Effector memory CD4-positive, alpha-beta T cell (primary cell): ENCODE results near the gene DUSP12.

Experiments used
- DNase-seq, 3 donors: peaks; one replicate each; pipeline ENCODE4 v3.0.0-alpha.2; 2020
- H3K27ac ChIP-seq: 2 replicates; pipeline ENCODE4 v1.7.0; 2013; ENCODE audit warnings: mild to moderate bottlenecking, low read length, moderate library complexity; ENCODE audit not compliant: insufficient read depth, poor library complexity, severe bottlenecking
- H3K27me3 ChIP-seq: replicated peaks from 2 replicates; pipeline ENCODE4 v1.7.0; 2013; ENCODE audit warnings: mild to moderate bottlenecking, low read length; ENCODE audit not compliant: insufficient read depth, control insufficient read depth, poor library complexity, severe bottlenecking
- H3K36me3 ChIP-seq: 2 replicates; pipeline ENCODE4 v1.7.0; 2013; ENCODE audit warnings: mild to moderate bottlenecking, low read length, moderate library complexity; ENCODE audit not compliant: control insufficient read depth, insufficient read depth
- H3K4me1 ChIP-seq: 2 replicates; pipeline ENCODE4 v1.7.0; 2013; ENCODE audit warnings: low read length, mild to moderate bottlenecking; ENCODE audit not compliant: control insufficient read depth, insufficient read depth, poor library complexity, severe bottlenecking
- H3K4me3 ChIP-seq: 2 replicates; pipeline ENCODE4 v1.7.0; 2013; ENCODE audit warnings: low read length, low read depth, mild to moderate bottlenecking; ENCODE audit not compliant: insufficient read depth, poor library complexity, severe bottlenecking
- H3K9me3 ChIP-seq: 2 replicates; pipeline ENCODE4 v1.7.0; 2013; ENCODE audit warnings: mild to moderate bottlenecking, low read length, moderate library complexity; ENCODE audit not compliant: control insufficient read depth

Gene DUSP12

DNA sequence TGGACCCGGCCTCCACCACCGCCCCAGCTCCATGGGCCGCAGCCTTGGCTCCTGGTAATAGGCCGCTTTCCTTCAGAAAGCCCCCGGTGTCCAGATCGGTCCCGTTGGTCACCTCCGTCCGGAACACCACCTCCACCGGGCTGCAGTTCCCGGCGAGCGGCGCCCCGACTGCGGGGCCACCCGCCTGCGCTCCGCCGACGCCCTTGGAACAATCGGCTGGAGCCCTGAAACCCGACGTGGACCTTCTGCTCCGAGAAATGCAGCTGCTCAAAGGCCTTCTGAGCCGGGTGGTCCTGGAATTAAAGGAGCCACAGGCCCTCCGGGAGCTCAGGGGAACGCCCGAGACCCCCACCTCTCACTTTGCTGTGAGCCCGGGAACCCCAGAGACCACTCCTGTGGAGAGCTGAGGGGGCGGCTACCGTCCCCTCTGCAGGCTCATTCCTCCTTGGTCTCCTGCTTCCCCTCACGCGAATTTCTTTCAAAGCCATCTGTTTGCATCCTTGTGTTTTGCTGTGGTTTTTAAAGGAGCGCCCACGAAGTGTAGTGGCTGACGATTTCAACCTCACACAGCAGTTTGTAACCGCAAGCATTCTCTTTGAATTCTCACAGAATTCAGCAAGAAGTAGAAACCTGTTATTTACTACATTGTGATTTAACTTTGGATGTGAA is 22.2 kb upstream of the DUSP12 start:
- Histone ChIP-seq H3K27me3 (no peaks in the 10 kb centered on the region), H3K4me1 (peaks cover 10% of the 10 kb centered on the region), H3K9me3 (no peaks in the 10 kb centered on the region), H3K4me3 (peak overlapping the region; percentile 84), H3K27ac (peak overlapping the region; percentile 67), H3K36me3 (no peaks in the 10 kb centered on the region)
- peak; percentile 17 to 20 (median 18) for DNase-seq

DNA sequence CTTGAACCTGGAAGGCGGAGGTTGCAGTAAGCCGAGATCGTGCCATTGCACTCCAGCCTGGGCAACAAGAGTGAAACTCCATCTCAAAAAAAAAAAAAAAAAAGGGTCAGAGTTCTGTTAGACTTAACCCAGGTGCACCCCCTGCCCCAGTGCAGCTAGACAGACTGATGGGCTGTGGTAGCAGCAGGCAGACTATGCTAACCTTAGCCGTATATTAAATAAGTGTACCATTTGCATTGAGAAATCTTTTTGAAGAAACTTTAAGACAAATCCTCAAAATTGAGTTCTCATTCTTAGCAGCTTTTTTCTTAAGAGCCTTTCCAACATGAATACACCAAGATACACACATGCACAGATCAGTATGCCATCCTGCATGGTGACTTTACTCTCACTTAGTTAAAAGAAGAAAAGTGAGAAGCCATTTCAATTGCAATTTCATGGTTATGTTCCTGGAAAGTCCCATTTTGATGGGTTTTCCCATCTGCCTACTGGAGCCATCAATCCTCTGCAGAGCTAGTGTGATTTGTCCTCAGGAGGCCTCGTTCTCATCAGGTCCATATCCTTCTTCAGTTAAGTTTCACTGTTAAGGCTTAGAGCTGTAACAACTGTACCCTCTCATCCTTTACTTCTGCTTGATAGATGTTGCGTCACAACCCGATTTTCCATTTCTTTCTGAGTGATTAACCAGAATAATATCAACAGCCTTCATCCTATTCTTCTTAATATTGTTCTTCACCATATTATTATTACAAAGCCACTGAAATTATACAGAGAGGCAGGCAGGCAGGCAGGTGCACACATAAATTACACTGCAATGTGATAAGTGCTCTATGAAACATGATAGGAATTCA is 21.0 kb upstream of the DUSP12 start:
- Histone ChIP-seq H3K27me3 (no peaks in the 10 kb centered on the region), H3K27ac (no peak overlapping the region), H3K4me3 (no peak overlapping the region), H3K4me1 (peaks cover 10% of the 10 kb centered on the region), H3K36me3 (no peaks in the 10 kb centered on the region), H3K9me3 (no peaks in the 10 kb centered on the region)
- no peak for DNase-seq

DNA sequence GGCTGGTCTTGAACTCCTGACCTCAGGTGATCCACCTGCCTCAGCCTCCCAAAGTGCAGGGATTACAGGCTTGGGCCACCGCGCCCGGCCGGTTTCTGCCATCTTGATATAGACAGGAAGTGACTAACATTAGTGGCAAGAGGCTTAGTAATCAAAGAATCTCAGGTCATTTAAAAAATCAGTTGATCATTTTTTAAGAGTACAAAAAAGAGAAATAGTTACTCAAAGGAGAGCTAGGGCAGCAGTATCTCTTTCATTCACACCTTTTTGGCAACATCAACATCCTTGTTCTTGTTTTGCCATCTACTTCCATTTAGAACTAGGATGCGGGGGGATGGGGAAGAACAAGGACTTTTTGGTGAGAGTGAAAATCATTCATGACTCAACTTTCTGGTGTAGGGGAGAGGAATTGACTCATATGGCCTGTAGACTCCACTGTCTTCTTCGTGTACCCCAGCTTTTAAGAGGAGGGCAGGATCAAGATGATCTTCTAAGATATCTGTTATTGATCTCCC is 19.5 kb upstream of the DUSP12 start:
- no peak for DNase-seq
- no peaks in the 10 kb centered on the region for H3K36me3 ChIP-seq
- no peaks in the 10 kb centered on the region for H3K27me3 ChIP-seq
- H3K4me1 ChIP-seq: peaks cover 10% of the 10 kb centered on the region
- no peak overlapping the region for H3K4me3 ChIP-seq
- H3K27ac ChIP-seq: no peak overlapping the region
- no peaks in the 10 kb centered on the region for H3K9me3 ChIP-seq

DNA sequence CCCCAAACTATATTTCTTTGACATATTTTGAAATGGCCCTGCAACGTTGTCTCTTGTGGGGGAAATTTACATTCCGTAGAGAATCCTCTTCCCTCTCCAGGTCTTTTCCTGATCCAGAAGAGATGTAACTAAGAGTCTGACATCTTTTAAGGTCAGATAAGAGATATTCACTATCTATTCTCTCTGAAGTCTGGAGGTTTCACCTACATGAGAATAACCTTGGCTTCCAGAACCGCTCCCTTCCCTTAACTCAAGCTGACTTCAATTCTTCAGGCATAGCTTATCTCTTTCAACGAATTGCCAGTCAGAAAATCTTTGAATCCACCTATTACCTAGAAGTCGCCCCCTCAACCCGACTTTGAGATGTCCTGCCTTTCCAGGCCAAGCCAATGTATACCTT is 18.3 kb upstream of the DUSP12 start:
- Histone ChIP-seq H3K36me3 (no peaks in the 10 kb centered on the region), H3K27ac (no peak overlapping the region), H3K4me1 (peaks cover 7% of the 10 kb centered on the region), H3K27me3 (no peaks in the 10 kb centered on the region), H3K4me3 (no peak overlapping the region), H3K9me3 (no peaks in the 10 kb centered on the region)
- DNase-seq: no peak

DNA sequence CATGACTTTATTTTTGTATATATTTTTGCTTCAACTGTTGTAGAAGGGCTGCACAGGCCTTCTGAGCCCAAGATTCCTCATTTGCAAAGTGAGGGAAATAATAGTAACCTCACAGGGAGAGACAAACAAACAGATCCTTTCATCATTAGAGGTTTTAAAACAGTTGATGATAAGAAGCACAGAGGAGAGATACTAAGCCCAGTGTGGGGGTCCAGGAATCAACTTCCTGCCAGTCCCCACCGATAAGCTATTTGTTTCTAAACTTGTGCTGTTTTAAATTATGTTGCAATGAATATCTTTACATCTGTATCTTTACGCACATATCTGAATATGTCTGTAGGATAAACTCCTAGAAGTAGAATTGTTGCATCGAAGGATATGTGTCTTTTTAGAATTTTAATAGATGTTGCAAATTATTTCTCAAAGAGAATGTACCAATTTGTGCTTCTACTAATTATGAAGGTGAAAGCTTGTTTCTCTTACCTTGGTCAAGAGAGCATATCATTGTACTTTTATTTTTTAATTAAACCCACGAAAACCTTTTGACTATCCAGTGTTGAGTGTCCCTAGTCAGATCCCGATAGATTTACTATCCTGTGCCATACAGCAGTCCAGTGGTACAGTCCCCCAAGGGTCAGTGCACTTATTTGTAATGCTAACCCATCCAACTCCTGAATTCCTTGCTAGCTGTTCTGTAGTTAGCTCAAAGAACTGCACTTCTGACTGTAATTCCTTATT is 17.4 kb upstream of the DUSP12 start:
- no peaks in the 10 kb centered on the region for H3K36me3 ChIP-seq
- H3K4me3 ChIP-seq: no peak overlapping the region
- no peaks in the 10 kb centered on the region for H3K9me3 ChIP-seq
- no peaks in the 10 kb centered on the region for H3K27me3 ChIP-seq
- H3K4me1 ChIP-seq: peaks cover 6% of the 10 kb centered on the region
- H3K27ac ChIP-seq: no peak overlapping the region
- no peak for DNase-seq

DNA sequence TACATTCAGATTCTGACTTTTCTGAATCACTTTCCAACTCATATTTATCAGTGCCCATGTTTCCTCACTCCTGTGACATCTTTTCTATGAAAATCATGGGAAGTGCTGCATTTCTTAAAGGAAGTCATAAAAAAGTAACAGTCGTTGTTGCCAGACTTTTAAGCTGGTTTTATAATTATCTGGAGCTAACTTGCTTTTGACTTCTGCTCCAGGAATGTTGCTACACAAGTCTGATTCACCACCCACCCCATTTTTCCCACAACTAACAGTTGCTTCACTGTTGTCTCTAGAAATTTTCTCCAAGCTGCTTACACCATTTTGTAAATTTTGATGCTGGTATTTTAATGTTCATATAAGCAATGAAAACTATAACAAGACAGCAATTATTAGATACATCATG is 16.1 kb upstream of the DUSP12 start:
- no peak for DNase-seq
- Histone ChIP-seq H3K4me1 (no peaks in the 10 kb centered on the region), H3K9me3 (no peaks in the 10 kb centered on the region), H3K27ac (no peak overlapping the region), H3K27me3 (no peaks in the 10 kb centered on the region), H3K36me3 (no peaks in the 10 kb centered on the region), H3K4me3 (no peak overlapping the region)

DNA sequence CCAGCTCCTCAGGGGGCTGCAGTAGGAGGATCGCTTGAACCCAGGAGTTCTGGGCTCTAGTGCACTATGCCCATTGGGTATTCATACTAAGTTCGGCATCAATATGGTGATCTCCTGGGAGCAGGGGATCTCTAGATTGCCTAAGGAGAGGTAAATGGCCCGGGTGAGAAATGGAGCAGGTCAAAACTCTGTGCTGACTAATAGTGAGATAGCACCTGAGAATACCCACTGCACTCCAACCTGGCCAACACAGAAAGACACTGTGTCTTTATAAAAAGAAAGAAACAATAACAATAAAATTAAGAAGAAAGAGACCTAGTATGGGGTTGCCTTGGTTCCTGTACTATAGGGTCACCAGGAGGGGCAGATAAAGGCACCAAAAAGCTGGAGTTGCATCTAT is 13.7 kb upstream of the DUSP12 start:
- Histone ChIP-seq H3K36me3 (no peaks in the 10 kb centered on the region), H3K4me1 (no peaks in the 10 kb centered on the region), H3K27ac (no peak overlapping the region), H3K27me3 (no peaks in the 10 kb centered on the region), H3K4me3 (no peak overlapping the region), H3K9me3 (no peaks in the 10 kb centered on the region)
- DNase-seq: no peak

DNA sequence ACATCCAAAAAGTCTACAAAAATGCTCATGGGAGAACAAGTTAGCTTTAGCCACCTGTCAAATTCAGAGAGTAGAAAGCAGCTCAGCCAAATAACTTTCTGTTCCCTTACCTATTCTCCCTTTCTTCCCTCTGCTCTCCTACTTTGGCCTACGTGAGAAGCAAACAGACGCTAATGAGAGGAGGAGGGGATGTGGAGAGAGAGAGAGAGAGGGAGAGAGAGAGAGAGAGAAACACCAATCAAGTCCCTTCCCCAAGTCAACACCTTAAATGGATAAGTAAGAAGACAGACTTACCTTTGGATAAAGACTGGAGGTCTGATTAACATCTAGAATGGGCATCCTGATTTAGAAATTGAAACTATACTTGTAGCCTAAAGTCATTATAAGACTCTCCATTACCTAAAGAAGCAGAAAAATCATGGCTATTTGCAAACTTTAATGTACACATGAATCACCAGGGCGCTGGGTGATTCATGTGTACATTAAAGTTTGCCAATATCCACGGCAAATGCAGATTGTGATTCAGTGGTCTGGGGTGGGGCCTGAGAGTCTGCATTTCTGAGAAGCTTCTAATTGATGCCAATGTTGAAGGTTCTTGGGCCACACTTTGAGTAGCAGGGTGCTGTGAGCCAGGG is 13.1 kb upstream of the DUSP12 start:
- Histone ChIP-seq H3K9me3 (no peaks in the 10 kb centered on the region), H3K4me1 (no peaks in the 10 kb centered on the region), H3K27me3 (no peaks in the 10 kb centered on the region), H3K4me3 (no peak overlapping the region), H3K36me3 (no peaks in the 10 kb centered on the region), H3K27ac (no peak overlapping the region)
- DNase-seq: no peak

DNA sequence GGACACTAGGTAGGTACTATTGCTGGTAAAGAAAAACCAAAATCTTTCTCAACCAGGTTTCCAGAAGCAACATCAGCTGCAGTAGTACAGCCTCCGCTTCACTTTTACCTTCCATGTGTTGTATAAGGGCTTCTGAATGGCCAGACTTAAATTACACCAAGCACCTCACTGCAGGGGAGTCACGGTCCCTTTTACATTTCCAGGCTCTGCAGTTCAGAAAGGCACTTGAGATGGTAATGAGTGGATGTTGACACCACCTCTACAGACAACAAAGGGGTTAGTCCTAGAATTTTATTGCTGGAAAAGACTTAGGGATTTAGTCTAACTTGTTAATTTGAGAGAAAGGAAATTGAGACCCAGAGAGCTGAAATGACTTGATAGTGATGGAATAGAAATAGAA is 12.0 kb upstream of the DUSP12 start:
- no peaks in the 10 kb centered on the region for H3K36me3 ChIP-seq
- DNase-seq: no peak
- no peaks in the 10 kb centered on the region for H3K27me3 ChIP-seq
- H3K4me3 ChIP-seq: no peak overlapping the region
- no peaks in the 10 kb centered on the region for H3K9me3 ChIP-seq
- H3K4me1 ChIP-seq: no peaks in the 10 kb centered on the region
- H3K27ac ChIP-seq: no peak overlapping the region
